CD4-positive, alpha-beta T cell (primary cell): Measurements from ENCODE around the gene ANO8. TPM values are rescaled to one million over a fixed set of nuclear protein-coding genes. Genes with fewer than 3 reads are reported as not detected.

Experiments used
- ATAC-seq: fragments of 200-7000 bp; cut with Tn5 transposase; one replicate; pipeline ENCODE4 v1.10.0; 2022; ENCODE audit warnings: mild to moderate bottlenecking; ENCODE audit not compliant: poor library complexity
- CTCF ChIA-PET: fragments of 350-600 bp; sonication (Branson Sonifier 250); formaldehyde crosslinking; loops from one replicate; lab custom pipeline; 2021; ENCODE audit warnings: antibody characterized with exemption, inconsistent platforms; lab: Charles Lee
- POLR2A ChIA-PET: fragments of 350-600 bp; sonication (Branson Sonifier 250); formaldehyde crosslinking; loops from one replicate; lab custom pipeline; 2021; ENCODE audit warnings: antibody characterized with exemption, inconsistent platforms; lab: Charles Lee
- DNase-seq, 14 experiments: peaks; one replicate each; pipeline ENCODE4 v3.0.0-alpha.2; 2013 to 2020; ENCODE audit warnings: mixed read lengths in 2 of 14
- H3K27ac ChIP-seq, 2 donors: one replicate each; pipeline versions ENCODE4 v1.5.1 to v1.7.0; 2013; ENCODE audit warnings: low read length in 2 of 2, low read depth in 1 of 2, mild to moderate bottlenecking in 1 of 2
- H3K27me3 ChIP-seq, 2 experiments: 1 replicate in 1 of 2; 2 replicates in 1 of 2; pipeline versions ENCODE4 v1.6.1 to v1.7.0; 2013; ENCODE audit warnings: low read length in 2 of 2, control low read depth in 1 of 2, mild to moderate bottlenecking in 1 of 2, moderate library complexity in 1 of 2; ENCODE audit not compliant: insufficient read depth in 2 of 2, control insufficient read depth in 1 of 2
- H3K36me3 ChIP-seq: one replicate; pipeline ENCODE4 v1.6.1; 2013; ENCODE audit warnings: low read length, control low read depth; ENCODE audit not compliant: insufficient read depth
- H3K4me1 ChIP-seq: one replicate; pipeline ENCODE4 v1.6.1; 2013; ENCODE audit warnings: low read length, control low read depth; ENCODE audit not compliant: insufficient read depth
- H3K4me3 ChIP-seq: one replicate; pipeline ENCODE4 v1.5.1; 2013; ENCODE audit warnings: mild to moderate bottlenecking, low read length, moderate library complexity
- H3K9me3 ChIP-seq, 2 experiments: 1 replicate in 1 of 2; 2 replicates in 1 of 2; pipeline versions ENCODE4 v1.6.1 to v1.7.0; 2013; ENCODE audit warnings: low read length in 2 of 2, mild to moderate bottlenecking in 2 of 2, control low read depth in 1 of 2, moderate library complexity in 1 of 2; ENCODE audit not compliant: control insufficient read depth in 1 of 2, insufficient read depth in 1 of 2
- H3K27ac Mint-ChIP-seq: one replicate; pipeline ENCODE4 v1.8.0; 2020; ENCODE audit warnings: mixed read lengths
- H3K27me3 Mint-ChIP-seq: one replicate; pipeline ENCODE4 v1.8.0; 2021; ENCODE audit warnings: mixed read lengths
- H3K36me3 Mint-ChIP-seq: one replicate; pipeline ENCODE4 v1.8.0; 2021; ENCODE audit warnings: low read depth, mixed read lengths
- H3K4me1 Mint-ChIP-seq: one replicate; pipeline ENCODE4 v1.8.0; 2021; ENCODE audit warnings: low read depth, mixed read lengths
- H3K4me3 Mint-ChIP-seq: one replicate; pipeline ENCODE4 v1.8.0; 2020; ENCODE audit warnings: mild to moderate bottlenecking, mixed read lengths
- H3K9me3 Mint-ChIP-seq: one replicate; pipeline ENCODE4 v1.8.0; 2020; ENCODE audit warnings: mixed read lengths
- intact Hi-C, 2 experiments: fragments of 100-400 bp; cut with DNase I in 1 of 2; cut with micrococcal nuclease in 1 of 2; formaldehyde crosslinking; loops; one replicate each; pipeline versions ENCODE4 v1.15.1 to v1.9.0; 2023 to 2025; cut with DNase I, micrococcal nuclease
- total RNA-seq, 174 experiments: library from RNA in 2 of 174; stranded (reverse) in 2 of 174; gene quantifications; one replicate each; pipeline ENCODE4 v1.2.3 and lab custom pipeline; 2021 to 2026
- TF ChIP-seq, protein P1 (sequence below): fragments of 200-600 bp; IDR thresholded peaks from one replicate; pipeline ENCODE4 v1.8.0; 2022; ENCODE audit warnings: antibody characterized with exemption, mild to moderate bottlenecking

Gene ANO8
- total RNA-seq, 2 experiments from 2014 or later, result 15.3 TPM

DNA sequence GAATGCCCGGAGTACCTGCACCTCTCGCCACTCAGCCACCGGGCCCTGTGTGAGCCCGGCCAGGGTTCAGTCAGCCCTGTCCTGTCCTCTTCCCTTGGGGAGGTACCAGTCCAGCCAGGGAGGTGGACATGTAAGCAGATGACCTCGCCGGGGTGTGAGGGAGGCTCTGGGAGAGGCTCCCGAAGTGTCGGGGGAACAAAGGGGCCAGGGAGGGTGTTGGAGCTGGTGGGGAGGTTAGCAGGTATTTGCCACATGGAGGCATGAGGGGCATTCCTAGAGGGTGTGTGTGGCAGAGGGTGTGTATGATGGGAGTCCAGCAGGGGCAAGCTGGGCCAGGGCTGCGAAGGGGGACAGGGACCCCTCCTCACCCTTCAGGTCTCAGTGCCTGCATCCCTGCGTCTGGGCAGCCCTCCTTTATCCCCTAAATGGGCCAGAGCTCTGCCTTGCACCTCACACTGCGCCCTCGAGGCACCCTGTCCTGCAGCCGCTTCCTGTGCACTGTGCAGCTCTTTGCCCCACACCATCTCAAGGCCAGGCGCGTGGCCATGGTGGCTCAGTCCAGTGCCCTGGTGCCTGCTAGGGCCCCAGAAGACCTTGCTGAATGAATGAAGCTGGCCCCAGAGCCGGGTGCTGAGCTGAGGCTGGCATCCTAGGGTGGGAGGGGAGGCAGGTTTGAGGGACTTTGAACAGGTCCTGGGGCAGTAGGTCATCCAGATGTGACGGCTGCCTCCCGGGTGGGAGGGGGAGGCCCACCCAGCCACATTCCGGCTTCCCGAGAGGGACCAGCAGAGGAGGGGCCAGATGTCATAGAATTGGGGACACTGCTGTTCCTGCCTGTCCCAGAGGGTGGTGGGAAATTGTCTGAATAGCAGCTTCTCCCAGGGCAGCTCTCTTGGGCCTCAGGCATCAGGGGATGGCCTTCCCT, 22.2 kb downstream of the ANO8 start:
- ChIA-PET CTCF (no interaction called here), POLR2A (no interaction called here)
- ATAC-seq (no peak), DNase-seq (no peak)
- Histone ChIP-seq H3K27me3 (no peaks in the 10 kb centered on the region), H3K27ac (no peak overlapping the region), H3K4me1 (peaks cover 49% of the 10 kb centered on the region), H3K9me3 (no peaks in the 10 kb centered on the region), H3K36me3 (peaks cover 38% of the 10 kb centered on the region), H3K4me3 (no peak overlapping the region)
- H3K36me3 Mint-ChIP-seq, result peaks cover 50% of the 10 kb centered on the region
- no peak overlapping the region for H3K4me3 Mint-ChIP-seq
- H3K27ac Mint-ChIP-seq, result no peak overlapping the region
- peaks cover 30% of the 10 kb centered on the region for H3K4me1 Mint-ChIP-seq
- TF ChIP-seq, protein P1, sequence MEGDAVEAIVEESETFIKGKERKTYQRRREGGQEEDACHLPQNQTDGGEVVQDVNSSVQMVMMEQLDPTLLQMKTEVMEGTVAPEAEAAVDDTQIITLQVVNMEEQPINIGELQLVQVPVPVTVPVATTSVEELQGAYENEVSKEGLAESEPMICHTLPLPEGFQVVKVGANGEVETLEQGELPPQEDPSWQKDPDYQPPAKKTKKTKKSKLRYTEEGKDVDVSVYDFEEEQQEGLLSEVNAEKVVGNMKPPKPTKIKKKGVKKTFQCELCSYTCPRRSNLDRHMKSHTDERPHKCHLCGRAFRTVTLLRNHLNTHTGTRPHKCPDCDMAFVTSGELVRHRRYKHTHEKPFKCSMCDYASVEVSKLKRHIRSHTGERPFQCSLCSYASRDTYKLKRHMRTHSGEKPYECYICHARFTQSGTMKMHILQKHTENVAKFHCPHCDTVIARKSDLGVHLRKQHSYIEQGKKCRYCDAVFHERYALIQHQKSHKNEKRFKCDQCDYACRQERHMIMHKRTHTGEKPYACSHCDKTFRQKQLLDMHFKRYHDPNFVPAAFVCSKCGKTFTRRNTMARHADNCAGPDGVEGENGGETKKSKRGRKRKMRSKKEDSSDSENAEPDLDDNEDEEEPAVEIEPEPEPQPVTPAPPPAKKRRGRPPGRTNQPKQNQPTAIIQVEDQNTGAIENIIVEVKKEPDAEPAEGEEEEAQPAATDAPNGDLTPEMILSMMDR, result no peak
- H3K27me3 Mint-ChIP-seq, result no peaks in the 10 kb centered on the region
- no peaks in the 10 kb centered on the region for H3K9me3 Mint-ChIP-seq
- intact Hi-C loops, result no loop called here

DNA sequence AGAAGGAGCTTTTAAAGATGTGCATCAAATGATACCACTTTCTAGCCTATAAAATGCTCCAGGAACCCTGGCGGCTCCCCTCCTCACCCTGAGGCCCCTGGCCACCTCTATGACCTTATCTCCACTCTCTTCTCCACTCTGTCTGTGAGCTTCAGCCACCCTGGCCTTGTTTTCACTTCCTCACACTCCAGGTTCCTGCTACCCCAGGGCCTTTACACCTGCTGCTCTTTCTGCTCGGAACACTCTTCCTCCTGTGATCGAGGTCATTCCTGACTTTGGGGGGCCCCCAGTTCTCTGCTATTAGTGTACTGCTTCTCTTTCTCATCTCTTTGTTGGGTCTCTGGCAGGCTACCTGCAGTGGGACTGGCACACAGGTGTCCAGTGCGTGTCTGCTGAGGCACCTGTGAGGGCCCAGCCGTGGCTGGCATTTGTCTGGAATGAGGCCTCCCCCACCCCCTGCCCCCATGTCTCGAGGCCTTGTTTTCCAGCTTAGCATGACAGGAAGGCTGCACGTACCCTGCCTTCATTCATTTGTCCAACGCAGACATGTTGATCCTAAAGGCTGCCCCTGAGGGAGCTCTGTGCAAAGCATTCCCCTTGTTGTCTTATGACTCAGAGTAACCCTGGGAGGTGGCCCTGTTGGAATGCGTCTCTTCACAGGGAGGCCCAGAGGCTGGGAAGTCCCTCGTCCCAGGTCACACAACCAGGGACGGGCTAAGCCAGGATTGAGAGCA, 23.0 kb downstream of the ANO8 start:
- CTCF ChIA-PET, result no interaction called here
- POLR2A ChIA-PET, result interaction anchor here (0.6 kb wide), 1 partner anchor 200 kb away, joined by 3 read pairs; the partner anchor contains the start of gene PGLS
- no peaks in the 10 kb centered on the region for H3K9me3 Mint-ChIP-seq
- intact Hi-C loops, result no loop called here
- H3K4me1 Mint-ChIP-seq, result peaks cover 32% of the 10 kb centered on the region
- Histone ChIP-seq H3K4me1 (peaks cover 46% of the 10 kb centered on the region), H3K9me3 (no peaks in the 10 kb centered on the region), H3K36me3 (peaks cover 38% of the 10 kb centered on the region), H3K27ac (no peak overlapping the region), H3K27me3 (no peaks in the 10 kb centered on the region), H3K4me3 (no peak overlapping the region)
- H3K4me3 Mint-ChIP-seq, result peak overlapping the region; percentile 82
- no peaks in the 10 kb centered on the region for H3K27me3 Mint-ChIP-seq
- peak overlapping the region; percentile 74 for H3K27ac Mint-ChIP-seq
- TF ChIP-seq, protein P1, result no peak
- no peak for ATAC-seq
- no peak for DNase-seq
- peaks cover 42% of the 10 kb centered on the region for H3K36me3 Mint-ChIP-seq

DNA sequence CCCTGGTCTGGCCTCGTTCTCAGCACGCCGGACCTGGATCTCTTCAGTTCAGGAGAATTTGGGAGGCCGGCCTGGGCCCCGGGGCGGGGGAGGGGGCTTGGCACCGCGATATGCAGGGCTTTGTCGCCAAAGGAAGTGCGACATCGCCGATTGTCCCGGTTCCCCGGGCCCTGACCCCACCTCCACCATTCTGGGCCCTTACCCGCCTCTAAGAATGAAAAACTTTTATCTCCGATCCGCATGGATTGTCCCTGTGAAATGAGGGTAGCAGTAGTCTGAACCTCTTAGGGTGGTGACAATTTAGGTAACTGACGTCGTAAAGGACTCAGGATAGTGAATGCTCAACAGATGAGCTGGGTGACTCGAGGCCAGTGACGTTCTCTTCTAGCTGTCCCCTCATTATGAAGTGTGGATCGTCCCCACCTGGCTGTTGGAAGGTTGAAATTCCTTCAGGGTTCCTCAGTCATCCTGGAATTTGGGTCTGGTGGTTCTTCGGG, 24.6 kb downstream of the ANO8 start:
- intact Hi-C loops, result loop anchor here (1.0 kb wide), 3 partner anchors 24 to 43 kb away; partner anchors contain the start of genes ANO8 (in 1 of the 2), BABAM1 (in 1 of the 2) and GTPBP3 (in 1 of the 2)
- Mint-ChIP-seq H3K4me1 (peaks cover 46% of the 10 kb centered on the region), H3K9me3 (no peaks in the 10 kb centered on the region), H3K27me3 (no peaks in the 10 kb centered on the region), H3K4me3 (peak overlapping the region; percentile 93), H3K27ac (peak overlapping the region; percentile 89), H3K36me3 (peaks cover 30% of the 10 kb centered on the region)
- TF ChIP-seq, protein P1, result no peak
- H3K27me3 ChIP-seq, result no peaks in the 10 kb centered on the region
- ChIA-PET CTCF (interaction anchor here (0.7 to 0.8 kb wide), 2 partner anchors 17 to 628 kb away, joined by 3 to 6 read pairs; no protein-coding TSS in a partner anchor), POLR2A (interaction anchor here (0.5 to 2.3 kb wide), 11 partner anchors 17 to 296 kb away, joined by 3 to 31 read pairs (median 9); partner anchors contain the start of genes ANO8, BABAM1, BST2 and MVB12A)
- peaks cover 60% of the 10 kb centered on the region for H3K4me1 ChIP-seq
- H3K4me3 ChIP-seq, result peak overlapping the region; percentile 99
- H3K36me3 ChIP-seq, result peaks cover 29% of the 10 kb centered on the region
- ATAC-seq (no peak), DNase-seq (no peak)
- H3K27ac ChIP-seq, result peak overlapping the region; percentile 78 to 81
- H3K9me3 ChIP-seq, result no peaks in the 10 kb centered on the region
